ENCODE measurements around the gene SFXN4.

GRCh38 chr10:119190954-119191785 lies 25.7 kb upstream of the SFXN4 start:
- TF ChIP-seq EZH2 (IDR thresholded peaks at IDR 0.05) = no peak
- no peak for TF ChIP-seq POLR2AphosphoS5 (IDR thresholded peaks at IDR 0.05; ENCODE audit: borderline replicate concordance, low read depth, low read length)
- no peak for TF ChIP-seq FOXP2 (optimal IDR thresholded peaks at IDR 0.05; ENCODE audit: control extremely low read depth, extremely low read length, insufficient read depth)

All from SK-N-MC (cell line).